ENCODE measurements around the gene DEFB119. TPM values are rescaled to one million over a fixed set of nuclear protein-coding genes. Genes with fewer than 3 reads are reported as not detected.
"Not testable (repeated sequence)": the region's sequence is repeated elsewhere in the genome, so short reads cannot be mapped to it uniquely, and the experiment has no call there.

The DEFB119 gene
- total and polyA plus RNA-seq, 4 donors = not detected

DNA sequence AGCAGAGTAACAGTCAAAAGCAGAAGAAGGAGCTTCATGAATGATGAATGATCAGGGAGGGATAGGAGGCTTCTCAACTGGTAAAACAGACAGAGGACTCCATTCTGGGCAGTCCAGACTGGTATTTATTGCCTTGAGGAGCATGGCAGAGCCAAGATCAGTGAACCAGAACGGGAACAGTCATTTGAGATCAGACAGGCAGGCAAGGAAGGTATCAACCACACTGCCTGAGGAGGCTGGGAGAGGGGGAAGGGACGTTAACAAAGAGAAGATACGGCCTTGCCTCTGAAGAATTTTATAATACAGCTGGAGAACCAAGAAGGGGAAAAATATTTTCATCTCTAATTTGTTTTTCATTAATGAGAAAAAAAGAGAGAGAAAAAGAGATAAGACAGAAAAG is 15.7 kb upstream of the DEFB119 start, which contains the start of gene DEFB121:
TSS of gene DEFB121 (minus strand) at position 101 of the 400 bp plus-strand sequence. CDS start at position 38, 63 bp downstream.
- ATAC-seq (ENCODE audit: low FRiP score) (no peak), DNase-seq (no peak)
- intact Hi-C loops (cut with DNase I) = no loop called here

DNA sequence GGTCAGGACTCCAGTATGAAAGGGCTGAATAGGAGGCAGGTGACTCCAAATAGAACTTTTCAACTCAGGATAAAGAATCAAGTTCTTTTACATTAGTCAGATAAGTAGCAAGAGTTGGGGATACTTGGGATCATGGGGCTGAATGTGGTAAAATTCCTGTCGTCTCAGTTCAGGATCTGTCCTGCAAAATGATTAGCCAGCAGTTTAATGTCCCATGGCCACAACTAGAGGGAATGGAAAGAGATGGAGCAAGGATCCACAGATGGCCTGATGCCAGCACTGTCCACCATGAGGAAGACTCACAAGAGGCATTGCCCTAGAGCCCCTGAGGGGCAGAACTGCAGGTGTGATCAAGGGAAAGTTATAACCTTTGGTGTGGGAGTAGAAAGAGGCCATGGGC is 13.5 kb upstream of the DEFB119 start:
- Histone ChIP-seq H3K27me3 (ENCODE audit: control insufficient read depth in 1 of 2, insufficient read depth in 2 of 2, low read length in 1 of 2) (no peaks in the 10 kb centered on the region), H3K4me1 (ENCODE audit: control insufficient read depth in 1 of 2, insufficient read depth in 2 of 2, low read length in 2 of 2) (no peaks in the 10 kb centered on the region), H3K36me3 (ENCODE audit: control insufficient read depth in 1 of 2, insufficient read depth in 2 of 2, low read length in 1 of 2) (no peaks in the 10 kb centered on the region), H3K4me3 (ENCODE audit: low read length in 2 of 2) (no peak overlapping the region), H3K27ac (ENCODE audit: low read depth in 1 of 2, low read length in 2 of 2) (no peak overlapping the region), H3K9me3 (ENCODE audit: control insufficient read depth, low read length) (no peaks in the 10 kb centered on the region)
- DNase-seq = no peak
- intact Hi-C loops (cut with DNase I) = no loop called here
- no peak for ATAC-seq (ENCODE audit: low FRiP score)
- 35 to 45% methylated on average over 1 of the region's 1 CpG for WGBS, 2 donors

More for the DNA sequence above, 15.7 kb upstream of the DEFB119 start, which contains the start of gene DEFB121:
- H3K4me1 ChIP-seq (ENCODE audit: control insufficient read depth in 1 of 2, insufficient read depth in 2 of 2, low read length in 2 of 2) = no peaks in the 10 kb centered on the region
- no peaks in the 10 kb centered on the region for H3K27me3 ChIP-seq (ENCODE audit: control insufficient read depth in 1 of 2, insufficient read depth in 2 of 2, low read length in 1 of 2)
- no peak within 1 kb of the TSS for H3K27ac ChIP-seq (ENCODE audit: low read depth in 1 of 2, low read length in 2 of 2)
- no peak within 1 kb of the TSS for H3K4me3 ChIP-seq (ENCODE audit: low read length in 2 of 2)
- 30 to 47% methylated on average over 3 of the region's 3 CpGs for WGBS, 2 donors
- H3K36me3 ChIP-seq (ENCODE audit: control insufficient read depth in 1 of 2, insufficient read depth in 2 of 2, low read length in 1 of 2) = no peaks in the 10 kb centered on the region
- H3K9me3 ChIP-seq (ENCODE audit: control insufficient read depth, low read length) = no peaks in the 10 kb centered on the region

DNA sequence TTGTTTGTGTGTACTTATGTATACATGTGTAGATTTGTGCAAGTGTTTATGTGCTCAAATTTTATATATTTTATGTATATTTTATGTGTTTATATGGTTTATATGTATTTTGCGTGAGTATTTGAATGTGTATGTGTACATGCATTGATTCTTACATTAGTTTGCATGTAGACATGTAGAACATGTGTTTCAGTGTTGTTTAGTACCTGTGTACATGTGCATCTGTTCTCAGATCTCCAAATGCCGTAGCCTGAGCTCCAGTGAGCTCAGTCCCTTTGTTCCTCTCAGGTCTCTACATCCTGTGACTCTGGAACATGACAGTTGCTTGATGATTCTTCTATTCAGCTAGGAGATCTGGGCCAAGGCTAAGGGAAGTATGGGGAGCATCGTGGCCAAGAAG is 4.5 kb upstream of the DEFB119 start:
- Histone ChIP-seq H3K36me3 (ENCODE audit: control insufficient read depth in 1 of 2, insufficient read depth in 2 of 2, low read length in 1 of 2) (no peaks in the 10 kb centered on the region), H3K27me3 (ENCODE audit: control insufficient read depth in 1 of 2, insufficient read depth in 2 of 2, low read length in 1 of 2) (no peaks in the 10 kb centered on the region), H3K4me3 (ENCODE audit: low read length in 2 of 2) (no peak overlapping the region), H3K27ac (ENCODE audit: low read depth in 1 of 2, low read length in 2 of 2) (no peak overlapping the region), H3K9me3 (ENCODE audit: control insufficient read depth, low read length) (no peaks in the 10 kb centered on the region), H3K4me1 (ENCODE audit: control insufficient read depth in 1 of 2, insufficient read depth in 2 of 2, low read length in 2 of 2) (no peaks in the 10 kb centered on the region)
- 47 to 48% methylated on average over 3 of the region's 3 CpGs for WGBS, 2 donors
- no peak for ATAC-seq (ENCODE audit: low FRiP score)
- intact Hi-C loops (cut with DNase I) = no loop called here
- DNase-seq = no peak

DNA sequence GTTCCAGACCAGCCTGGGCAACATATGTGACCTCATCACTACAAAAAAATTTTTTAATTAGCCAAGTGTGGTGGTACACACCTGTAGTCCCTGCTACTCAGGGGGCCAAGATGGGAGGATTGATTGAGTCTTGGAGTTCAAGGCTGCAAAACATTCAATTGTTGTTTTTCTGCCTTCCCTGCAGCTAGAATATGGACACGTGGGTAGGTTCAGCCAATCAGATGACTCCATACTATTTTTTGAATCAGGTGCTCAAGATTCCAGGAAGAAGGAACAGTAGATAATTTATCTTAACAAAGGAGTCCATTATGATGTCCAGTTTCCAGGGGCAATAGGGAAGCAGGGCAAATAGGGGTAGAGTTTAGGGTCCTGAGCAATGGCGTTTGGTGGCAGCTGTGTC is 2.4 kb upstream of the DEFB119 start:
- ATAC-seq (ENCODE audit: low FRiP score) (no peak), DNase-seq (no peak)
- no peak overlapping the region for H3K27ac ChIP-seq (ENCODE audit: low read depth in 1 of 2, low read length in 2 of 2)
- H3K36me3 ChIP-seq (ENCODE audit: control insufficient read depth in 1 of 2, insufficient read depth in 2 of 2, low read length in 1 of 2) = no peaks in the 10 kb centered on the region
- no peaks in the 10 kb centered on the region for H3K27me3 ChIP-seq (ENCODE audit: control insufficient read depth in 1 of 2, insufficient read depth in 2 of 2, low read length in 1 of 2)
- 60% methylated on average over 2 of the region's 2 CpGs for WGBS, 2 donors
- H3K4me1 ChIP-seq (ENCODE audit: control insufficient read depth in 1 of 2, insufficient read depth in 2 of 2, low read length in 2 of 2) = no peaks in the 10 kb centered on the region
- H3K9me3 ChIP-seq (ENCODE audit: control insufficient read depth, low read length) = no peaks in the 10 kb centered on the region
- no peak overlapping the region for H3K4me3 ChIP-seq (ENCODE audit: low read length in 2 of 2)
- intact Hi-C loops (cut with DNase I) = no loop called here

DNA sequence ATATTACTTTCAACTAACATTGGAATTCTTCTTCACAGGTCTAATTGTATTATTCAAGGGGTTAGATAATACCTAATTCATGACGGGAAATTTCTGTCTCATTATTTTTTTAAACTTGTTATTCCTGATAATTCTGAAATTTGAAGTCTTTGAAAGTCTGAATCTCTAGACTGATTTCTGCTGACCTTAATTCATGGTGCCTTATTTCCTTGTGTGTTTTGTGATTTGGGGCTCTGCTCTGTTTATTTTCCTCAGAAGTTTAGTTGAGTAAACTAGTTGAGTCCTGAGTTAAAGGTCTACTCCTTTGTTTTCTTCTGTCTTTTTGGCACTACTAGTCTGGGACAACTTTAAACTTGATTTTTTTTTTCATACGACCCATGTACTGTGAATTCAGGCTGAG is 16.0 kb downstream of the DEFB119 start:
- ATAC-seq (ENCODE audit: low FRiP score) (no peak), DNase-seq (no peak)
- intact Hi-C loops (cut with DNase I) = no loop called here
- Histone ChIP-seq H3K4me3 (ENCODE audit: low read length in 2 of 2) (no peak overlapping the region), H3K9me3 (ENCODE audit: control insufficient read depth, low read length) (peaks cover 5% of the 10 kb centered on the region), H3K36me3 (ENCODE audit: control insufficient read depth in 1 of 2, insufficient read depth in 2 of 2, low read length in 1 of 2) (no peaks in the 10 kb centered on the region), H3K27ac (ENCODE audit: low read depth in 1 of 2, low read length in 2 of 2) (no peak overlapping the region), H3K4me1 (ENCODE audit: control insufficient read depth in 1 of 2, insufficient read depth in 2 of 2, low read length in 2 of 2) (no peaks in the 10 kb centered on the region), H3K27me3 (ENCODE audit: control insufficient read depth in 1 of 2, insufficient read depth in 2 of 2, low read length in 1 of 2) (no peaks in the 10 kb centered on the region)
- 66% methylated on average over 2 of the region's 2 CpGs for WGBS, 2 donors

DNA sequence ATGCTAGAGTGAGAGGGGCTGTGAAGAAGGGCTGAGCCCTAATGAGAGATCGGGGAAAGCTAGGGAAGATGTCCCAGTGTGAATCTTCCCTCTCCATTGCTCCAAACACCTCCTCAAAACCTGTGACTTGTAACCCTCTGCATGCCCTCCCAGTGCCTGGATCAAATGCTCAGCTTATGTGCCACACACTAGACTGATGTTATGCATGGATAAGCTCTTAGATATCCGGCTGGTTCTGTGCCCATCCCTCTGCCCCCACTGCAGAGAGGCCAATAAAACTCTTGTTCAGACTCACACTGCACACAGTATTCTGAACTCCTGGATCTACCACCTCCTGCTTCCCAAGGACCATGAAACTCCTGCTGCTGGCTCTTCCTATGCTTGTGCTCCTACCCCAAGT is 22.1 kb downstream of the DEFB119 start, which contains the start of gene DEFB118:
TSS of gene DEFB118 (plus strand) at position 301 of the 400 bp plus-strand sequence. CDS start at position 351, 50 bp downstream.
- ATAC-seq (ENCODE audit: low FRiP score) (no peak), DNase-seq (no peak)
- intact Hi-C loops (cut with DNase I) = no loop called here
- no peaks in the 10 kb centered on the region for H3K4me1 ChIP-seq (ENCODE audit: control insufficient read depth in 1 of 2, insufficient read depth in 2 of 2, low read length in 2 of 2)
- H3K27ac ChIP-seq (ENCODE audit: low read depth in 1 of 2, low read length in 2 of 2) = no peak within 1 kb of the TSS
- 61 to 68% methylated on average over 2 of the region's 2 CpGs for WGBS, 2 donors
- no peak within 1 kb of the TSS for H3K4me3 ChIP-seq (ENCODE audit: low read length in 2 of 2)
- H3K9me3 ChIP-seq (ENCODE audit: control insufficient read depth, low read length) = no peaks in the 10 kb centered on the region
- H3K27me3 ChIP-seq (ENCODE audit: control insufficient read depth in 1 of 2, insufficient read depth in 2 of 2, low read length in 1 of 2) = peaks cover 0 to 4% of the 10 kb centered on the region in 2 donors
- no peaks in the 10 kb centered on the region for H3K36me3 ChIP-seq (ENCODE audit: control insufficient read depth in 1 of 2, insufficient read depth in 2 of 2, low read length in 1 of 2)

DNA sequence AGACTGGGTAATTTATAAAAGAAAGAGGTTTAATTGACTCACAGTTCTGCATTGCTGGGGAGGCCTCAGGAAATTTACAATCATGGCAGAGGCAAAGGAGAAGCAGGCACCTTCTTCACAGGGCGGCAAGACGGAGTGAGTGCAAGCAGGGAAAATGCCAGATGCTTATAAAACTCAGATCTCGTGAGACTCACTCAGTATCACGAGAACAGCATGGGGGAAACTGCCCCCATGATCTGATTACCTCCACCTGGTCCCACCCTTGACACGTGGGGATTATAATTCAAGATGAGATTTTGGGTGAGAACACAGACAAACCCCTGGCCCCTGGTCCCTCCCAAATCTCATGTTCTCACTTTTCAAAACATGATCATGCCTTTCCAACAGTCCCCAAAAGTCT is 26.1 kb downstream of the DEFB119 start:
- DNase-seq; H3K36me3 ChIP-seq (ENCODE audit: control insufficient read depth in 1 of 2, insufficient read depth in 2 of 2, low read length in 1 of 2); H3K27me3 ChIP-seq (ENCODE audit: control insufficient read depth in 1 of 2, insufficient read depth in 2 of 2, low read length in 1 of 2); ATAC-seq (ENCODE audit: low FRiP score); H3K27ac ChIP-seq (ENCODE audit: low read depth in 1 of 2, low read length in 2 of 2); H3K9me3 ChIP-seq (ENCODE audit: control insufficient read depth, low read length); H3K4me1 ChIP-seq (ENCODE audit: control insufficient read depth in 1 of 2, insufficient read depth in 2 of 2, low read length in 2 of 2); H3K4me3 ChIP-seq (ENCODE audit: low read length in 2 of 2); intact Hi-C loops (cut with DNase I): not testable (repeated sequence)
- WGBS, 2 donors = 65 to 75% methylated on average over 5 of the region's 5 CpGs

DNA sequence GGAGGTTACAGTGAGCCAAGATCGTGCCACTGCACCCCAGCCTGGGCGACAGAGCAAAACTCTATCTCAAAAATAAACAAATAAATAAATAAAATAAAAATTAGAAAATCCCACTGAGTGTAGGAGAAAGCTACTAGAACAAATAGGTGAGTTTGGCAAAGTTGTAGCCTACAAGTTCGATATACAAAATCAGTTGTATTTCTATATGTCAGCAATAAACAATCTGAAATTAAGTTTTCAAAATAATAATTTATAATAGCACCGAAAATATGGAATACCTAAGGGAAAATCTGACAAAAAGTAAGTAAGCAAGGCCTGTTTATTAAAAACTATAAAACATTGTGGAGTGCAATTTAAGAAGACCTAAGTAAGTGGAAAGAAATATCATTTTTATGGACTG is 27.1 kb downstream of the DEFB119 start:
- no peaks in the 10 kb centered on the region for H3K9me3 ChIP-seq (ENCODE audit: control insufficient read depth, low read length)
- WGBS, 2 donors = 63 to 66% methylated on average over 4 of the region's 4 CpGs
- no peaks in the 10 kb centered on the region for H3K27me3 ChIP-seq (ENCODE audit: control insufficient read depth in 1 of 2, insufficient read depth in 2 of 2, low read length in 1 of 2)
- no peaks in the 10 kb centered on the region for H3K36me3 ChIP-seq (ENCODE audit: control insufficient read depth in 1 of 2, insufficient read depth in 2 of 2, low read length in 1 of 2)
- H3K4me3 ChIP-seq (ENCODE audit: low read length in 2 of 2) = no peak overlapping the region
- ATAC-seq (ENCODE audit: low FRiP score) (no peak), DNase-seq (no peak)
- intact Hi-C loops (cut with DNase I) = no loop called here
- no peaks in the 10 kb centered on the region for H3K4me1 ChIP-seq (ENCODE audit: control insufficient read depth in 1 of 2, insufficient read depth in 2 of 2, low read length in 2 of 2)
- no peak overlapping the region for H3K27ac ChIP-seq (ENCODE audit: low read depth in 1 of 2, low read length in 2 of 2)

GRCh38 chr20:31355981-31356380 is 34.4 kb downstream of the DEFB119 start:
- no peaks in the 10 kb centered on the region for H3K27me3 ChIP-seq (ENCODE audit: control insufficient read depth in 1 of 2, insufficient read depth in 2 of 2, low read length in 1 of 2)
- H3K4me1 ChIP-seq (ENCODE audit: control insufficient read depth in 1 of 2, insufficient read depth in 2 of 2, low read length in 2 of 2) = no peaks in the 10 kb centered on the region
- no peaks in the 10 kb centered on the region for H3K36me3 ChIP-seq (ENCODE audit: control insufficient read depth in 1 of 2, insufficient read depth in 2 of 2, low read length in 1 of 2)
- DNase-seq = no peak
- H3K9me3 ChIP-seq (ENCODE audit: control insufficient read depth, low read length) = no peaks in the 10 kb centered on the region
- WGBS, 2 donors = 35 to 44% methylated on average over 1 of the region's 1 CpG
- intact Hi-C loops (cut with DNase I) = no loop called here
- H3K4me3 ChIP-seq (ENCODE audit: low read length in 2 of 2) = no peak overlapping the region
- no peak for ATAC-seq (ENCODE audit: low FRiP score)
- H3K27ac ChIP-seq (ENCODE audit: low read depth in 1 of 2, low read length in 2 of 2) = no peak overlapping the region

Data from aorta (tissue), 5 donors.